Kidney capillary endothelial cell (primary cell): ENCODE results near the gene MICAL3.
A peak's percentile ranks its signal among the peaks of the same experiment; 100 is the strongest.

Source experiments
- DNase-seq: peaks from one replicate; pipeline ENCODE4 v3.0.0-alpha.2; 2018; ENCODE audit warnings: low spot score

The MICAL3 gene

DNA sequence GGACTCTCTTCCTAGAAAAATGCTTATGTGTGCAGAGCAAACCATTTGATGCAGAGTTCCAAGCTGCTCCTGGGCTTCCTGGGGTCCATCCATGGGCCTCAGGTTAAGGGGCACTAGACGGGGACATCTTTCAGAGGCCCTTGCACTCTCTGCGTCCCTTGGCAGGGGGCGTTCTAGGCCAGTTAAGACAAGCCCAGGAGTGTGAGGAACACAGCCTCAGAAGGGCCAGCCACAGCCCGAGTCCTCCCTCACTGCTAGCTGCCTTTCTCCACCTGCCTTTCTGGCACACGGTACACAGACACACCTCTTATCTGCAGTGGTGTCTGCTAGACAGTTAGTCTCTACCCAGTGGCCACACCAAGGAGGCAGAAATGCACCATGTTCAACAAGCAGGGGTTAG, 232.1 kb downstream of the MICAL3 start:
- no peak for DNase-seq

DNA sequence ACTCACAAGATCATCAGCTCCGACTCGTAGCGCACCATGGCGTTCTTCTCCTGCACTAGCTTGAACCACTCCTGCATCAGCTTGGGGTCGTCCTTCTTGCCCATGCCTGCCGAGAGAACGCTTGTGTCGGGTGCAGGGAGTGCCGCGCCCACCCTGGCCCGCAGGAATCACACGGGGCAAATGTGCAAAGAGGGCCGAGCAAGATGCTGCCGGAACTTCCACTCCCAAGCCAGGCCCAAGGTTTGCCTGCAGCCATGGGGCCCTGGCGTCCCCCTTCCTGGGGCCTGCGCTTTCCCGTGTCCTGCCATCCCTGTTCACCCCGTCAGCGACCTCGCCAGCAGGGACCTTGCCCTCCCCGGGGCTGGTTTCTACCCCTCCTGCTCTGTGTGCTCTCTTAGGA, 233.2 kb downstream of the MICAL3 start:
- DNase-seq = no peak

DNA sequence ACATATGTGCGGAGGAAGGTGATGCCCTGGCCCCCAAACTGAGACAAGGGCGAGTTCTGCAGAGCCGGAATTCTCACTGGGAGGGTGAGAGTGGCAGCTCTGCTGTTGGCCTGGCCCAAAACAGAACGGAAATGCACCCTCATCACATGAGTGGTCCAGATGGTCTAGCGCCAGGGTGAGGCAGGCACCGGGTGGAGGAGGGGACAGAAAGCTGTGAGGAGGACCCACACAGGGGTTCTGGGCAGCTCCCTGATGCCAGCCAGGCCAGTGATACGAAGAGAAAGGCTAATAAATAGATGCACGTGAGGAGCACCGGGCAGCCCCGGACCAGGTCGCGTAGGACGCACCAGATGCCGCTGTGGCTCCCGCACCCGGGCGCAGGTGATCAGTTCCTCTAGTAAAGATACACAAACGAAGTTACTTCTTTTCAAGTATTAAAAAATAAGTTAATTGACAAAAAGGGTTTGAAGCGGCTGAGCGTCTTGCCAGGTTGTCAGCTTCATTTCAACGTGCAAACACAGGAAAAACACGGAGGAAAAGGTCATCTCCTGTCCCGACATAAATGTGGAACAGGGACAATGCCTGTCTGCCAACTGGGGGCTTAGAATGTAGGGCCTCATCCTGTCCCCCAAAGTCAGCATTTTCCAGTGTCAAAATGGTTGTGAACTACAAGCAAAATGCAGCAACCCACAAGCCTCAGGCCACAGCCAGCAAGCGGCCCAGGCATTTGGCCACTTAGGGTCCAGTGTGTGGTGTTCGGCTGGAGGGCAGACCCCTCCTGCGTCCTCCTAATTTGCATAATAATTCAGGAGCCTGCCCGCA, 234.8 kb downstream of the MICAL3 start:
- no peak for DNase-seq

DNA sequence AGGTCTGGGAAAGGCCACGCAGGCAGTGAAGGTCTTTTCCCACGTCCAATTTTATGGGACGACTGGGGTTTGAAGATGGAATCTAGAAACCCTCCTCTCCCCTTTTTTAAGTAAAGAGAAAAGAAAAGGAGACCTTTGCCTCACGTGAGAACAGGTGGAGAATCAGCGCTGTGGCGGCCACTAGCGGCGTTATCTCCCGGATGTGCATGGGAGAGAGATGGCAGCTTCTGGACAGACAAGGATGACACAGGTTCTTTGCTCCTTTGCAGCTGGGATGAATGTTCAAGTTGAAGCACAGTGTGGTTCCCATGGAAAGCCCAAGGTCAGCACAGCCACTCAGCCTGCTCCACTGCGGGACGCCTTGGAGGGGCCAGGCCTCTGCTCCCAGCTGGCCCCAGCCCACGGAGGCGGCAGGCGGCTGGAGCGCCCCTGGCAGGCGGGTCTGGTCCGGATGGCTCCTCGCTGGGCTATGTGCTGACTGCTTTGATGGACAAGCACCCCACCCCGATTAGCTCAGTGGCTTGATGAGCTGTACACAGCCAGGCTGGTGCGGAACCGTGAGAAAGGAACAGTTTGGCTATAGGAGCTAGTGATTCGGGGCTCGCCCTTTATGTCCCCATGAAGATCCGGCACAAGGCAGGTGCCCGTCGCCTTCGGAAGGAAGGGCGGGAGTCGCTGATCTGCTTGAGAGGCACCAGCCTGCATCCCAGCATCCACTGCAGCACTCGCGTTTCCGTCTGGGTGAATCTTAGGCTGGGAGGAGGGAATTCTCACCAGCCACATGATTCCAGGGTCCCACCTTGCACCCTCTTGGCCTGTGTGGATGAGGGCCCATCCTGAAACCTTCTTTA, 235.6 kb downstream of the MICAL3 start:
- no peak for DNase-seq

DNA sequence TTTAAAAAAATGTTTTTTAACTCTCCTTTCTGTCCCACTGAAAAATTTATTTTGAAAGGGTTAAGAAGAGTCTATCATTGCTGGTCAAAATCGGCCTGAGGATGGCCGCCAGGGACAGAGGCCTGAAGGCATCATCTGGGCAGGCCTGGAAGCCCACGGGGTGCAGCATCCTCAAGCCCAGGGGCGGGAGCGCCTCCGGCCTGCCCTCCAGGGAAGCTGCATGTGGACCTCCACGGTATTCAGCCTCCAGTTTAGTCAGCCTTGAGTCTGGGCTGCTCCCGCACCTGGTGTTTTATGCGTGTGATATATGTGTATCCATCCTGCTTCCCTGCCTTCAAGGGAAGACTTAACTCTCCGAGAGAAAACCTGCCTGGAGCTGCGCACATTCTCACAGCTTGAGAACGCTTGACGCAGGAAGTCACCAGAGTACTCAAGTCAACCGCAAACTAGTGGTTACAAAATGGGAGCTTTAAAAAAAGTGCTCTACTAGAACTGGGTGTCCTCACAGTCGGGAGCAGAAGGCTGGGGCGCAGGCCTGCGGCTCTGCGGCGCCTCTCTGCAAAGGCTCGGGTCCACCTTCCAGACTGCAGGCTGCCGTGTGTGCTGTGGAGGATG, 236.5 kb downstream of the MICAL3 start:
- no peak for DNase-seq

DNA sequence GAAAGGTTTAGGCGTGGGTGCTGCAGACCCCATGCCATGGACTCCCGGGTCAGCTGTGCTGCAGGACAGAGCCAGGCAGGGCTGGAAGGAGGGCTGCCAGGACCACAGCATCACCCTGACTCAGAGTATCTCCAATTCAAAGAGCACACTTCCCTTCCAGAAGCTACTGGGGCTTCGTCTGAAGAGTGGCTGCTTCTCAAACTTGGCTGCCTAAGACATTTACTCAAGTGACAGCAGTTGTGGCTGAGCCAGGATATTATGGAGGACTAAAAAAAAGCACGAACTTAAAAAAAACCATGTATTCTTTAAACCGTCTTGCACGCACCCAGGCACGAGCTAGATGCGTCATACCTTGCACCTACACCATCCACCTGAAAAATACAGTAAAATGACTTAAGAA, 237.1 kb downstream of the MICAL3 start:
- peak; percentile 27 for DNase-seq

DNA sequence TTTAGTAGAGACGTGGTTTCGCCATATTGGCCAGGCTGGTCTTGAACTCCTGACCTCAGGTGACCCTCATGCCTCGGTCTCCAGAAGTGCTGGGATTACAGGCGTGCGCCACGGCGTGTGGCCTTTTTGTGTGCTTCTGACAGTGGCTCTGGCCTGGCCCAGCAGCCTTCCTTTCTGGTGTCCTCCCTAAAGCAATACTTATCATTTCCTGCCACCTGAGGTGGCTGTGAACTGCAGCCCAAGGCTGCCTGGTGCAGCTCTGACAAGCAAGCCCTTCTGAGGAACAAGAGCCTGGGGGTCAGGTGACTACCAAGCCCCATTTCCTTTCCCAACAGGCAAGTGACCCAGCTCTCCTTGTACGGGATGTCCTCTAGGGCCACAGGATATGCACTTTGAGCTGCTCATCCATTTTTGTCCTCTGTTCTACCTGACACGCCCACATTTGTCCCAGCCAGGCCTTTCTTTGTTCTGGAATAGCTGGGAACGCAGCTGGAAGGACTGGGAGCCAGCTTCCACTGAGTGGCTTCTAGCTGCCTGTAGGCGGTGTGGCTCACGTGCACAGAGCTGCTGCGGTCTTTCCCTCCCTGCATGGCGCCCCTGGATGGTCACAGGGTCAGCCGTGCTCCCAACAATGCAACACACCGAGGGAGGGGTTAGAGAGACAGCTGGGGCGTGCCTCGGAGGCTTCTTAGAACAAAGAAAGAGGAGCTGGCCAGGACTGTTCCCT, 237.8 kb downstream of the MICAL3 start:
- DNase-seq = peak; percentile 85

DNA sequence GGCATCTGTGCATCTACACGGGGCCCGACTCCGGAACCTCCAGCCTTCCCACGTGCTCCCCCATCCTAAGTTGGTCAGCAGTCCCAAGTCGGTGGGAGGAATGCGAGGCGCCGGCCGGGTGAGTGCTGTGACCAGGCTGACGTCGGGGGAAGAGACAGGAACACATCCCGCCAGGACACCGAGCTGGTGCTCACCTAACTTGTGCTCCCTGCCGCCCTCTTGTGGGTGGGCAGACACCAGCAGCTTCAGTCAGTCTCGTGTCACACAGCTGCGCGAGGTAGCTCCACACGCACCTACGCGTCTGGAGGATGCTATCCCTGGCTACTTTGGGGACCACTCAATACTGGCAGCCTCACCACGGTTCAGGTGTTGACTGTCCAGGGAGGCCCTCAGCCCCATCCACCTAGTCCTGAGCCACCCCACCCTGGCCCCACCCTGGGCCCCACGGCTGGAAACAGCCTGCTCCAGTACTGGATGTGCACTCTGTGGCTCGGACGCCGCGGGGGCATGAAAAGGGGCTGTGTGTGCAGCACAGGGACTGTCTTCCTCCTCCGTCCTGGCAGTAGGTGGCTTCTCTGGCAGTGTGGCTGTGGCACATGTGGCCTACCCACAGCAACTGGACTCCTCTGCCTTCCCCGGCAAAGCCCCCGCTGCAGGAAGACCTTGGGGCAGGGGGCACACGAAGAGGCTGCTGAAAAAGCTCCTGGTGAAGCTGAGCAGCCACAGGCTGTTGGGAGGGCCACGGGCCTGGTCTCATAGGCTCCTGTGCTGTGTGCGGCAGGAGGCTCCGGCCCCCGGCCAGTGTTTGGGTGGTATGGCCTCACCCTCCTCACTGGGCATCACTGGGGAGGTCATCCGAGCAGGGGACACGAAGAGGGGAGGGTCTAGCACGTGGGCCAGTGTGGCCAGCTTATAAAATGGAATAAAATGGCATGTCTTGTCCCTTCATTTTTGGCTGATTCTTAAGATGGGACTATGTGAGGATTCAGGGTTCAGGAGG, 238.9 kb downstream of the MICAL3 start:
- no peak for DNase-seq

DNA sequence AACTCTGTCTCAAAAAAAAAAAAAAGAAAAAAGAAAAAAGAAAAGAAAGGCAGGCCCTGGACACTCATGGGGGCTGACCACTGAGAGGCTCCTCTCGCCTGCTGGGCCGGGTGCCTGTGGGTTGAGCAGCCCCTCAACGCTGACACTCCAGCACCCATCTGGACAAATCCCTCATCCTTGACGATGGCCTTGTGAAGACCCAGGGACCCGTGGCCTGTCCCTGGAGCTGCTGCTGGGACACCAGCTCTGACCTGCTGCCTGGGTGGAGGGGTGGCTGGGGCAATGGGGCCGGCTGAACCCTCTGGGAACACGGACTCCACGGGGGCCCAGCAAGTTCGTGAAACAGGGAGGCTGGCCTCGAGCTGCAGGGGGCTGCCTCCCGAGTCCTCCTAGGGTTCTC, 239.6 kb downstream of the MICAL3 start:
- DNase-seq = no peak

DNA sequence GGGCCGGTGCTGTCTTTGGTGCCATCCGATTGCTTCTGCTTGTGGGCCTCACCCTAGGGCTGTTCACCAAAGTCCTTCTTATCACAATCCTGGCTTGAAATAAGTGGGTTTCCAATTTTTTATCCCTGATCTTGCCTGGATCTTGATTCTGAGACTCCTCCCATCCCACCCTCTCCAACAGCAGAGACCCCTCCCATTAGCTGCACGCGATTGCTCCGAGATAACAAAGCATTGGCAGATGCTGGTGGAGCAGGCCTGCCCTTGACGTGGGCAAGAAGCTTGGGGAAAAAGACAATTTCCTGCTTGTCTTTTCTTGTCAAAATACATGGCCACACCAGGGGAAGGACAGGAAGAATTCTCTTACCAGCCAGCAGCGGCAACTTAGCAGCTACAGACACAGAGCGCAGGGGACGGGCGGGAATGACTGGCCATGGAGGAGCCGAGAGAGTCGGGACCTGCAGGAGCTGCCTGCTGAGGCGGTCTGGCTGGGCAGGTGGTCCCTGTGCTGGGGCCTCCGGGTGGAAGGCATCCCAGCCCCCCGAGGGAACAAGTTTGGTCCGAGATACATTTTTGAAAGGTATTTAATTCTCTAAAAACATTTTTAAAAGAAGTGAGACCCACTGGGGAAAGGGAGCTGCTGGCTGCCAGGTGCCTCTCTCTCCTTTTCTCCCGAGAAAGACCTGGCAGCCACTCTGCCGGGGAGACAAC, 240.4 kb downstream of the MICAL3 start:
- DNase-seq = no peak

DNA sequence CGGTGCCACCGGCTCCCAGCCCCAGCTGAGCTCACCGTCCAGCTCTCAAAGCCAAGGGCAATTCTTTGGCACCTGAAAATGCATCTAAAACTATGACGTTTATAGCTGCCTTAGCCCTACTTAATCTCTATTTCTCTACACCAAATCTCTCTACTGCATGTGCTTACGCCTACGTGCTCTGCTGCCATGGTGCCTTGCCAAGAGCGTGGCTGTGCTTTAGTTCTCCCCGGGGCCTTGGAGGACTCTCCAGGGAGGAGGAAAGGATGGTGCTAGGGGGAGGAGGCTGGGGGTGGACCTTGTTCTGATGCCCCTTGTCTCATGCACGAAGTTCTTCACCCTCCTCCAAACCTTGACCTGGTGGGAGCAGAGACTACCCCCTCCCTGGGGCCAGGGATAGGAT, 241.0 kb downstream of the MICAL3 start:
- DNase-seq = no peak

DNA sequence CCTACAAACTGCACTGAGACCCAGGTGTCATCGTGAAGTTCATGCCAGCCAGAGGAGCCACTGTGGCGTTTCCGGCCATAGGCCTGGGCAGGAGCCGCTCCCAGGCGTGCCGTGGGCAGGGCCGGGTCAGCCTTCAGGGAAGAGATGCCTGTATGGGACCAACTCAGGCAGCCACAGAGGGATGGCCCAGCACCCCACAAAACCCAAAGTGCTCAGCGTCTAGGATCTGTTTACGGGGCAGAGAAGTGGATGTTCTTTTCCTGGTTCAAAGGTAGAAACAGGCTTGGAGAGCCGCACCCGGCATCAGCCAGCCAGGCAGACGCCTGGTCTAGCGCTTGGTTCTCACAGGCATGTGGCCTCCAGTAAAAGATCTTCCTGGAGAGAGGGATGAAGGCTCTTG, 241.7 kb downstream of the MICAL3 start:
- DNase-seq = no peak

DNA sequence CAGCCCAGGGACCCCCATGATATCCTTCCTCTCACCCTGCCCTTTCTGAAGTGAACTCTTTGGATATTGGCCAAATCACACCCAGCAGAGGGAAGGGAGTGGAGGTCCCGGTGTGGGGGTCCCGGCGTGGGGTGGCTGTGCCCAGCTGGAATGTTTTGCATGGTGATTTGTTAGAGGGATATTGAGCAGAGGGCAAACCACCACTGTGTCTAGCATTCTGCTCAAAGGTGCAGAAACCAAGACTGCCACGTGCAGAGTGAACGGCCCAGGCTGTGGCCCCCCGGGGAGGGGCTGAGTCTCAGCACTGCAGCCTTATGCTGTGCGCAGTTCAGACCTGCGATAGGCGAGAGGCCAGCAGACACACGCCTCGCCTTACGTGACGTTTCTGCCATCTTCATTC, 242.2 kb downstream of the MICAL3 start:
- DNase-seq = no peak

DNA sequence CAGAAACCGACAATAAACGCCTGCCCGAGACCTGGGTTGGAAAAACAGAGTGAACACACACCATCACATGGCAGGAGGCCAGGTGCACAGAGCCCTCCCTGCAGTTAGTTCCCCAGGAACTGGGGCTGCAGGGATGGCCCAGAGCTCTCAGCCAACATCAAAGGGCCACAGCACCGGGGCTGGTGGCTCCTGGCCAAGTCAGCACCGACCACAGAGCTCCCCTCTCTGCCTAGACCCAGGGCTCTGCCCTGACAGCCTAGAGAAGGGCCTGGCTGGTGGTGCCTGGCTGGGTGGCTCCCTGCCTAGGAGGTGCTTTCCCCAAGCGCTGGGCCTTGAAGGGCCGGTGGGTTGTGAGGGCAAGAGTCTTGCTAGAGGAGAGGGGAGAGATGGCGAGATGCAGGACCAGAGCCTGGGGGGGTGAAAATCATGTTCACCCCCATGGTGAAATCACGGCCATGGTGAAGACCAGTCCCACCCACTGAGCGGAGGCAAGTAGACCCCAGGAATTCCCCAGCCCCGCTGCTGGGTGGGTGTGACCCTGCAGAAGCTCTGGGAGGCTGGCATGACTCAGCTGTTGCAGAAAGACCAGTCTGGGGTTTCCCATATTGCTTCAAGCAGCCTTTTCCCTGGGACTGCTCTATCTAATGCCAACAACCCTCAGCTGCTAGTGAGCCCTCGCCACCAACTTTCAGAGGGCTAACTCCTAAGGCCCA, 242.9 kb downstream of the MICAL3 start:
- DNase-seq = no peak

DNA sequence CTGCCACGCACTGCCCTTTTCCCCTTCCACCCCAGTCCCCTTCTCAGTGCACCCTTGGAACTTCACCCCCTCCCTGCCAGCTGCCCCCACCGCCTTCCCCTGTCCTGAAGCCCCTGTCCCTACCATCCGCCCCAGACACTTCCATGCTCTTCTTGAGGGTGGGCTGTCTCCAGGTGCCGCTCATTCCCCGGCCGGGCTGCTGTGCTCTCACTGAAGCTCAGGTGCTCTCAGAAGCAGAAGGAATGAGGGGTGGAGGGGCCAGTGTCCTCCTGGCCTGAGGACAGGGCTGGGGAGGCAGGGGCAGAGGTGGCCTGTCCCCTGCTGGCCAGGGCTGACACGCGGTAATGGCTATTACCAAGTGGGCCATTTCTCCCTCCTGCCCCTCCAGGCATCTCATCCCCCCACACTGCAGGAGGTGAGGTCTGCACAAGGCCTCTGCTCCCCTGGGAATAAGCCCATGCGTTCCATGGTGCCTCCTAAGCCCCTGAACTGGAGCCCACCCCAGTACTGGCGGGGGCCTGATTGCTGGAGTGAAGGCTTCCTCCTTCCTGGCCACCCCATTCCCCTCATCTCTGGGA, 243.5 kb downstream of the MICAL3 start:
- no peak for DNase-seq

DNA sequence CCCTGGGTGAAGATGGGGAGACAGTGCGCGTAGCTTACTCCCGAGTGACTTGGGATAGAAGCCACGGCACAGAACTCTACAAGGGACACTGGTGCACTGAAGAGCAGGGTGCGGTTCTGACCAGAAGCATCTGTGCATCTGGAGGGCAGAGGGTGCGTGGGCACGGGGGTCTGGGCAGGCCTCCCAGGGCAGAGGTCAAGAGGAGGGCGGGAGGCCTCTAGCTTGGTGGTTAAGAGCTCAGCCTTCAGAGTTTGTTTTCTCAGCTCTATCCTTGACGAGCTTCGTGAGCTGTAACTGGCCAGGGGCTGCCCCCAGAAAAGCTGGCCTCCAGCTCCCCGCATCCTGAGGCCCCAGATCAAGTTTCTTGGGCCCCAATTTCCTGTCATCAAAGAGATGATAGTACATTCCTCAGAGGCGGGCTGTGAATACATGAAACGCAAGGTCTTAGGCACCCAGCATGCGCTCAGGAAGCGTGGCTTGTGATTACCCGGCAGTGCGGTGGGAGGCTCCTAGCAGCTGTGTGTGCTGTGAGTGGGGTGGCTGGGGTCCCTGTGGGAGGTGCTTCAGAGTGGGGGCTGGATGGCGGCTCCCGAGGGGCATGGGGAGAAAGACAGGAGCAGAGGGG, 244.1 kb downstream of the MICAL3 start:
- no peak for DNase-seq

DNA sequence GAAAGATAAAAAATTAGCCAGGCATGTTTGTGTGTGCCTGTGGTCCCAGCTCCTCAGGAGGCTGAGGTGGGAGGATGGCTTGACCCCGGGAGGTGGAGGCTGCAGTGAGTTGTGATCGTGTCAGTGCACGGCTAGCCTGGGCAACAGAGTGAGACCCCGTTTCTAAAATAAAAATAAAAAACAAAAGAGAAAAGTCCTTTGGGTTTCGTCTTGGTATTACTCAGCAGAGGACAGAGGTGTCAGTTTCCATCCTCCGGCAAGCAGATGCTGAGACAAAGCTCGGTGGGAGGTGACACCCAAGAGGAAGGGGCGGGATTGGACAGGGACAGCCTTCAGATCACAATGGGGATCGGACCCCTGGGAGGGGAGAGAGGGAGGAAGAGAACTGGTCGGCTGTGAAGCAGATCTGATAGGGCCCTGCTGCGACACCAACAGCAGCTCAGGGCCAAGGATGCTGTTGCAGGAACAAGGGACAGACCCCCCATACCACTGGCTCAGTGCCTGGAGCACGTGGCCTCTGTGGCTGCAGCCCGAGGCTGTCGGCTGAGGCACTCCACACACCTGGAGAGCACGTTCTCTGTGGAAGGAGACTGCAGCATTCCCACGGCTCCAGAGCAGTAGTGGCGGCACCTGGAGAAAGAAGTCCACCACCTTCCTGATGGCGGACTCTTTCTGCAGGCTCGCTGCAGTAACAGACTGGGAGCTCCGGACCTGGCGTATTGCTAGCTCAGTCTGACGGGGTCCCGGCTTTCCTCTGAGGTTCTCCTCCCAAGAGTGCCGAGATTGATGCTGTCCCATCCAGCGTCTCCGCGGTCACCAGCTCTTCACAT, 244.9 kb downstream of the MICAL3 start:
- DNase-seq = no peak

DNA sequence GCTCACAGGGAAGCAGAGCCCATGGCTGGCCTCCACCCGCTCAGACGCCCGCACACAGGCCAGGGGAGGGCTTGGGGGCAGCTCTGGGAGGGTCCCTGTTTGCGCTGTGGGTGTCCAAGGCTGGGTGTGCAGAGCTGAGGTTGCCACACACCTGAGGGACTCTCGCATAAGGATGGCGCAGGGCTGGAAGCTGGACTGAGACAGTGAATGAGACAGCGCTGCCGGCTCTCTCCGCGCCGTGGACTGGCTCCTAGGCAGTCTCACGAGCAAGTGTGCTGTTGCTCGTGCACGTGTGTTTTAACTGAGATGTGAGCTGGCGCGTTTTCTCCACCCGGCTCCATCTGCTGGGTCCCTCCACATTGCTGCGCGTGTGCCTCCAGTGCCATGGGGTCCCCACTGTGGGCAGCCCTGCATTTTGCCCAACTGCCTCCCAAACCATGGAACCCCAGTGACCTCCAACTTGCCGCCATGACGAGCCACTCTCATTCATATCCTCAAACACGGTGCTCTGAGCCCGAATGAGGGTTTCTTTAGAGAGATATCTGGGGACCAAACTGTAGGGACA, 245.9 kb downstream of the MICAL3 start:
- no peak for DNase-seq
